ENCODE measurements around the gene USP6NL. TPM values are rescaled to one million over a fixed set of nuclear protein-coding genes. Genes with fewer than 3 reads are reported as not detected.

Gene USP6NL
- total RNA-seq, 1 experiment from 2014 or later: 24.6 TPM

- Histone ChIP-seq H3K9me3 (ENCODE audit: control insufficient read depth in 1 of 2, insufficient read depth in 1 of 2, low read depth in 1 of 2, low read length in 2 of 2) (no peaks in the 10 kb centered on the region), H2AFZ (ENCODE audit: low read depth, low read length, poor library complexity, severe bottlenecking) (no peak overlapping the region), H3K79me2 (ENCODE audit: insufficient read depth, low read length) (no peaks in the 10 kb centered on the region), H3K36me3 (ENCODE audit: control insufficient read depth in 1 of 2, insufficient read depth in 2 of 2, low read length in 2 of 2) (no peaks in the 10 kb centered on the region), H3K4me1 (ENCODE audit: control insufficient read depth in 1 of 2, insufficient read depth in 2 of 2, low read length in 2 of 2) (peaks cover 0 to 10% of the 10 kb centered on the region in 2 experiments; a peak in 2 of 4 replicates), H3K4me3 (replicated peaks in 1 of 2; ENCODE audit: low read depth in 1 of 2, low read length in 2 of 2) (no peak overlapping the region), H3K27ac (ENCODE audit: low read depth, low read length) (no peak overlapping the region), H4K20me1 (ENCODE audit: insufficient read depth) (no peaks in the 10 kb centered on the region), H3K9me2 (ENCODE audit: insufficient read depth) (no peaks in the 10 kb centered on the region), H3K27me3 (ENCODE audit: insufficient read depth, low read length) (no peaks in the 10 kb centered on the region), H3K4me2 (ENCODE audit: low read length) (no peak overlapping the region), H3K9ac (ENCODE audit: low read length) (no peak overlapping the region)
- ChIA-PET POLR2A (no interaction called here), RAD21 (ENCODE audit: low non-redundant PET in 1 of 2, low total read pairs in 2 of 2, uncharacterized antibody in 2 of 2, unreplicated experiment in 2 of 2) (no interaction called here), CTCF (no interaction called here)
- intact Hi-C loops (cut with micrococcal nuclease): no loop called here
- DNase-seq (ENCODE audit: low read depth, low spot score) (no peak), ATAC-seq (no peak)
- TF ChIP-seq FOSL1 (IDR thresholded peaks at IDR 0.05; ENCODE audit: low read depth): no peak
- no peak for TF ChIP-seq MAX (IDR thresholded peaks at IDR 0.05)
- TF ChIP-seq POLR2A (IDR thresholded peaks at IDR 0.05; ENCODE audit: borderline replicate concordance, extremely low read depth, insufficient read depth, insufficient read length): no peak
- TF ChIP-seq EZH2phosphoT487 (IDR thresholded peaks at IDR 0.05; ENCODE audit: borderline replicate concordance): no peak
- no peak for TF ChIP-seq TCF7L2 (IDR thresholded peaks at IDR 0.05; ENCODE audit: borderline replicate concordance, extremely low read depth, insufficient read depth, insufficient read length)
- no peak for TF ChIP-seq RAD21 (IDR thresholded peaks at IDR 0.05; ENCODE audit: low read depth)
- no peak for TF ChIP-seq EZH2 (IDR thresholded peaks at IDR 0.05)
- TF ChIP-seq, protein P1, sequence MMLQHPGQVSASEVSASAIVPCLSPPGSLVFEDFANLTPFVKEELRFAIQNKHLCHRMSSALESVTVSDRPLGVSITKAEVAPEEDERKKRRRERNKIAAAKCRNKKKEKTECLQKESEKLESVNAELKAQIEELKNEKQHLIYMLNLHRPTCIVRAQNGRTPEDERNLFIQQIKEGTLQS (IDR thresholded peaks at IDR 0.05): no peak
- TF ChIP-seq REST (IDR thresholded peaks at IDR 0.05; ENCODE audit: low read depth): no peak
- no peak for TF ChIP-seq SIN3A (IDR thresholded peaks at IDR 0.05; ENCODE audit: low read depth)
- TF ChIP-seq ELF1 (IDR thresholded peaks at IDR 0.05; ENCODE audit: borderline replicate concordance, low read depth): no peak
- no peak for TF ChIP-seq EGR1 (IDR thresholded peaks at IDR 0.05; ENCODE audit: low read depth)
- TF ChIP-seq CEBPB (IDR thresholded peaks at IDR 0.05; ENCODE audit: low read depth): no peak
- no peak for TF ChIP-seq ZFX (IDR thresholded peaks at IDR 0.05)
- no peak for TF ChIP-seq SRF (IDR thresholded peaks at IDR 0.05; ENCODE audit: low read depth)
- TF ChIP-seq JUND (IDR thresholded peaks at IDR 0.05): no peak
- no peak for TF ChIP-seq ZBTB33 (IDR thresholded peaks at IDR 0.05; ENCODE audit: extremely low read depth, insufficient replicate concordance, low read length)
- TF ChIP-seq POLR2AphosphoS5 (IDR thresholded peaks at IDR 0.05; ENCODE audit: low read depth, low read length): no peak
- TF ChIP-seq YY1 (IDR thresholded peaks at IDR 0.05; ENCODE audit: extremely low read depth, insufficient replicate concordance, low read depth, low read length): no peak
- no TSS peak for BruUV-seq (replicated peaks)
These were observed 35.0 kb upstream of the USP6NL start for GRCh38 chr10:11646450-11646849.
